ENCODE results near the gene LYSMD2.

The LYSMD2 gene

DNA sequence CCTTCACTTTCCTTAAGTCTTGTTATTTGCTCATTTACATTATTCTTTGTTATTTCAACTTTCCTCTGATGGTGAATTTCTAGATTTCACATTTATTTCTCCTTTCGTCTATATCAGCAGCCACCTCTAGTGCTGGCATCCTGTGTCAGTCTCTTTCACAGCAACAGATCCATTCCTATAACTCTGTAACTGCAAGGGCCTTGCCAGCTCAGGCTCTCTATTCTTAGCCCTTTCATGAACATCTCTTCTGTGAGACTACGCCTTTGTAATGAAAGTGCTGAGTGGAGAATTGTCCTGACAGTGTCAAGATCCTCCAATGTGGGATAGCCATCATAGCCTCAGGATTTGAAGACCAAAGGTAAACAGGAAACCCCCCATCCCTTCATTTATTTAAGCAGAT, 60.0 kb downstream of the LYSMD2 start:
- no peaks in the 10 kb centered on the region for H3K9me3 ChIP-seq (ENCODE audit: control insufficient read depth in 5 of 5, low read length in 5 of 5)
- no peak overlapping the region for H3K9ac ChIP-seq (ENCODE audit: low read length in 5 of 5)
- no peaks in the 10 kb centered on the region for H3K27me3 ChIP-seq (ENCODE audit: control insufficient read depth in 5 of 5, insufficient read depth in 4 of 5, low read length in 5 of 5)
- peaks cover 0 to 9% (median 7%) of the 10 kb centered on the region in 5 donors for H3K4me1 ChIP-seq (ENCODE audit: control insufficient read depth in 5 of 5, insufficient read depth in 5 of 5, low read length in 5 of 5)
- no peak overlapping the region for H3K27ac ChIP-seq (ENCODE audit: low read depth, low read length)
- H3K36me3 ChIP-seq (ENCODE audit: control insufficient read depth in 5 of 5, insufficient read depth in 5 of 5, low read length in 5 of 5) = no peaks in the 10 kb centered on the region
- H3K4me3 ChIP-seq (ENCODE audit: low read depth in 1 of 5, low read length in 5 of 5) = no peak overlapping the region

DNA sequence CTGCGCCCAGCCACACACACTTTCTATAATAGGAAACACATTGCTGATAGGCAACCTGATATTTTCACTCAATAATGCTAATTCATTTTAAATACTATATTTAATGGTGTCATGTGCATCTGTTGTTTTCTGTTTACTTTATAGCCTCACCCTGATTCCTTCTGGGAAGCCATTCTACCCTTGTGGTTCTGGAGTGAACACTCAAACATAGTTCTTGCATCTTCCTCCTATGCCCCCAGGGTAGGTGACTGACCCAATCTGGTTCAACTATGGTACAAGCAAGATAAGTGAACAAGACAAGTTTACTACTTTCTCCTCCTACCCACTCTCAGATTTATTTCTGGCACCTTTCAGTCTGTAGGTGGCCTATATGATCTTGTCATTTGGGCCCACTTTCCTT, 60.4 kb downstream of the LYSMD2 start:
- no peak overlapping the region for H3K27ac ChIP-seq (ENCODE audit: low read depth, low read length)

DNA sequence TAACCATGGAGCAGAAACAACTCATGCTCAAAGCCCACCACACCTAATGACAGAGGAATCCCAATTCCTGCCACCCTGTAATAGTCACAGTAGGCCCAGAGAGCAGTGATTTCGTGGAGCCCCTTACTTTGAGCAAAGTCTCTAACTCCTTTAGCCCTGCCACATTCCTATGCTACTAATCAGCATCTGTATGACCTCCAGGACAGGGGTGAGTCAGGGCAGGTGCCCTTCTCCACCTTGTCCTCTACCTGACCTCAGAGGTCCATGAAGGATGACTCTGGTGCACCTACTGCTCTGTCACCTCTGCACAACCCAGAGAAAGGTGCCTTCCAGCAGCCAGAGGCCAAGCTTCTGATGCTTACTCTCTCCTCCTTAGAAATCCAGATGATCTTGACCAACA, 62.2 kb downstream of the LYSMD2 start:
- no peaks in the 10 kb centered on the region for H3K4me1 ChIP-seq (ENCODE audit: control insufficient read depth in 5 of 5, insufficient read depth in 5 of 5, low read length in 5 of 5)

More for the DNA sequence above, 60.4 kb downstream of the LYSMD2 start:
- H3K4me1 ChIP-seq (ENCODE audit: control insufficient read depth in 5 of 5, insufficient read depth in 5 of 5, low read length in 5 of 5) = peaks cover 0 to 9% (median 7%) of the 10 kb centered on the region in 5 donors
- no peak overlapping the region for H3K4me3 ChIP-seq (ENCODE audit: low read depth in 1 of 5, low read length in 5 of 5)
- no peaks in the 10 kb centered on the region for H3K27me3 ChIP-seq (ENCODE audit: control insufficient read depth in 5 of 5, insufficient read depth in 4 of 5, low read length in 5 of 5)
- no peak overlapping the region for H3K9ac ChIP-seq (ENCODE audit: low read length in 5 of 5)
- no peaks in the 10 kb centered on the region for H3K36me3 ChIP-seq (ENCODE audit: control insufficient read depth in 5 of 5, insufficient read depth in 5 of 5, low read length in 5 of 5)
- H3K9me3 ChIP-seq (ENCODE audit: control insufficient read depth in 5 of 5, low read length in 5 of 5) = no peaks in the 10 kb centered on the region

More for the DNA sequence above, 62.2 kb downstream of the LYSMD2 start:
- Histone ChIP-seq H3K27ac (ENCODE audit: low read depth, low read length) (no peak overlapping the region), H3K9me3 (ENCODE audit: control insufficient read depth in 5 of 5, low read length in 5 of 5) (no peaks in the 10 kb centered on the region), H3K36me3 (ENCODE audit: control insufficient read depth in 5 of 5, insufficient read depth in 5 of 5, low read length in 5 of 5) (no peaks in the 10 kb centered on the region), H3K4me3 (ENCODE audit: low read depth in 1 of 5, low read length in 5 of 5) (no peak overlapping the region), H3K9ac (ENCODE audit: low read length in 5 of 5) (no peak overlapping the region), H3K27me3 (ENCODE audit: control insufficient read depth in 5 of 5, insufficient read depth in 4 of 5, low read length in 5 of 5) (no peaks in the 10 kb centered on the region)

Measured in subcutaneous abdominal adipose tissue (tissue), 5 donors.